Neural cell (in vitro differentiated cells): Measurements from ENCODE around the gene ADGRL3.
"Not testable (repeated sequence)": the region's sequence is repeated elsewhere in the genome, so short reads cannot be mapped to it uniquely, and the experiment has no call there.

Experiments used
- EP300 ChIP-seq: fragments of 450-650 bp; conservative IDR thresholded peaks from 2 replicates; pipeline ENCODE4 v1.6.1; 2014; ENCODE audit warnings: antibody characterized with exemption, mild to moderate bottlenecking, moderate library complexity; ENCODE audit not compliant: poor library complexity, severe bottlenecking
- POLR2AphosphoS5 ChIP-seq: IDR thresholded peaks from 2 replicates; pipeline ENCODE4 v1.6.1; 2012
- RAD21 ChIP-seq: fragments of 450-650 bp; conservative IDR thresholded peaks from 2 replicates; pipeline ENCODE4 v1.6.1; 2014; ENCODE audit warnings: antibody characterized with exemption, mild to moderate bottlenecking, moderate library complexity
- TAF1 ChIP-seq: IDR thresholded peaks from 2 replicates; pipeline ENCODE4 v1.6.1; 2012; ENCODE audit warnings: low read depth
- TF ChIP-seq, protein P1 (sequence below): fragments of 450-650 bp; IDR thresholded peaks from 2 replicates; pipeline ENCODE4 v1.5.1; 2014; ENCODE audit warnings: antibody characterized with exemption, mild to moderate bottlenecking, moderate library complexity; ENCODE audit not compliant: poor library complexity, severe bottlenecking
- TF ChIP-seq, protein P2 (sequence below): IDR thresholded peaks from 2 replicates; pipeline ENCODE4 v1.6.1; 2012; ENCODE audit warnings: borderline replicate concordance

DNA sequence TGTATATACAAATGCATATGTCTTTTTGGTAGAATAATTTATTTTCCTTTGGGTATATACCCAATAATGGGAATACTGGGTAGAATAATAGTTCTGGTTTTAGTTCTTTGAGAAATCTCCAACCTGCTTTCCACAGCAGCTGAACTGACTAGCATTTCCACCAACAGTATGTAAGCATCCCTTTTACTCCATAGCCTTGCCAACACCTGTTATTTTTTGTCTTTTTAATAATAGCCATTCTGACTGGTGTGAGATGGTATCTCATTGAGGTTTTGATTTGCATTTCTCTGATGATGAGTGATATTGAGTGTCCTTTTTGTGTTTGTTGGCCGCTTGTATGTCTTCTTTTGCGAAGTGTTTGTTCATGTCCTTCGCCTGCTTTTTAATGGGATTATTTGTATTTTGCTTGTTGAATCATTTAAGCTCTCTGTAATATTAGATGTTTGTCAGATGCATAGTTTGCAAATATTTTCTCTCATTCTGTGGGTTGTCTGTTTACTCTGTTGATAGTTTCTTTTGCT lies 309.7 kb downstream of the ADGRL3 start:
- TF ChIP-seq, protein P1, sequence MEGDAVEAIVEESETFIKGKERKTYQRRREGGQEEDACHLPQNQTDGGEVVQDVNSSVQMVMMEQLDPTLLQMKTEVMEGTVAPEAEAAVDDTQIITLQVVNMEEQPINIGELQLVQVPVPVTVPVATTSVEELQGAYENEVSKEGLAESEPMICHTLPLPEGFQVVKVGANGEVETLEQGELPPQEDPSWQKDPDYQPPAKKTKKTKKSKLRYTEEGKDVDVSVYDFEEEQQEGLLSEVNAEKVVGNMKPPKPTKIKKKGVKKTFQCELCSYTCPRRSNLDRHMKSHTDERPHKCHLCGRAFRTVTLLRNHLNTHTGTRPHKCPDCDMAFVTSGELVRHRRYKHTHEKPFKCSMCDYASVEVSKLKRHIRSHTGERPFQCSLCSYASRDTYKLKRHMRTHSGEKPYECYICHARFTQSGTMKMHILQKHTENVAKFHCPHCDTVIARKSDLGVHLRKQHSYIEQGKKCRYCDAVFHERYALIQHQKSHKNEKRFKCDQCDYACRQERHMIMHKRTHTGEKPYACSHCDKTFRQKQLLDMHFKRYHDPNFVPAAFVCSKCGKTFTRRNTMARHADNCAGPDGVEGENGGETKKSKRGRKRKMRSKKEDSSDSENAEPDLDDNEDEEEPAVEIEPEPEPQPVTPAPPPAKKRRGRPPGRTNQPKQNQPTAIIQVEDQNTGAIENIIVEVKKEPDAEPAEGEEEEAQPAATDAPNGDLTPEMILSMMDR, result not testable (repeated sequence)
- TF ChIP-seq EP300, TAF1, POLR2AphosphoS5, RAD21: not testable (repeated sequence)
- TF ChIP-seq, protein P2, sequence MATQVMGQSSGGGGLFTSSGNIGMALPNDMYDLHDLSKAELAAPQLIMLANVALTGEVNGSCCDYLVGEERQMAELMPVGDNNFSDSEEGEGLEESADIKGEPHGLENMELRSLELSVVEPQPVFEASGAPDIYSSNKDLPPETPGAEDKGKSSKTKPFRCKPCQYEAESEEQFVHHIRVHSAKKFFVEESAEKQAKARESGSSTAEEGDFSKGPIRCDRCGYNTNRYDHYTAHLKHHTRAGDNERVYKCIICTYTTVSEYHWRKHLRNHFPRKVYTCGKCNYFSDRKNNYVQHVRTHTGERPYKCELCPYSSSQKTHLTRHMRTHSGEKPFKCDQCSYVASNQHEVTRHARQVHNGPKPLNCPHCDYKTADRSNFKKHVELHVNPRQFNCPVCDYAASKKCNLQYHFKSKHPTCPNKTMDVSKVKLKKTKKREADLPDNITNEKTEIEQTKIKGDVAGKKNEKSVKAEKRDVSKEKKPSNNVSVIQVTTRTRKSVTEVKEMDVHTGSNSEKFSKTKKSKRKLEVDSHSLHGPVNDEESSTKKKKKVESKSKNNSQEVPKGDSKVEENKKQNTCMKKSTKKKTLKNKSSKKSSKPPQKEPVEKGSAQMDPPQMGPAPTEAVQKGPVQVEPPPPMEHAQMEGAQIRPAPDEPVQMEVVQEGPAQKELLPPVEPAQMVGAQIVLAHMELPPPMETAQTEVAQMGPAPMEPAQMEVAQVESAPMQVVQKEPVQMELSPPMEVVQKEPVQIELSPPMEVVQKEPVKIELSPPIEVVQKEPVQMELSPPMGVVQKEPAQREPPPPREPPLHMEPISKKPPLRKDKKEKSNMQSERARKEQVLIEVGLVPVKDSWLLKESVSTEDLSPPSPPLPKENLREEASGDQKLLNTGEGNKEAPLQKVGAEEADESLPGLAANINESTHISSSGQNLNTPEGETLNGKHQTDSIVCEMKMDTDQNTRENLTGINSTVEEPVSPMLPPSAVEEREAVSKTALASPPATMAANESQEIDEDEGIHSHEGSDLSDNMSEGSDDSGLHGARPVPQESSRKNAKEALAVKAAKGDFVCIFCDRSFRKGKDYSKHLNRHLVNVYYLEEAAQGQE, result not testable (repeated sequence)
